SK-N-SH (cell line): ENCODE results near the gene PGS1. TPM values are rescaled to one million over a fixed set of nuclear protein-coding genes. Genes with fewer than 3 reads are reported as not detected.

Experiments used
- CTCF ChIA-PET: fragments of 300-600, 350-600 bp; formaldehyde crosslinking; extraction: SDS; loops from one replicate; lab custom pipeline; 2021; lab: Yijun Ruan, JAX
- POLR2A ChIA-PET: fragments of 350-600 bp; sonication (Branson Sonifier 250); formaldehyde crosslinking; extraction: SDS; loops from one replicate; lab custom pipeline; 2020; ENCODE audit warnings: antibody characterized with exemption, inconsistent platforms; lab: Yijun Ruan, JAX
- DNase-seq: peaks from one replicate; pipeline ENCODE4 v3.0.0; 2012
- H2AFZ ChIP-seq: fragments of 200-600 bp; sonication (generic); 2 replicates; pipeline ENCODE4 v1.8.1; 2016; ENCODE audit warnings: antibody characterized with exemption, mild to moderate bottlenecking, low read depth
- H3F3A ChIP-seq: fragments of 200-600 bp; sonication (generic); replicated peaks from 2 replicates; pipeline ENCODE3; 2016; ENCODE audit warnings: antibody characterized with exemption, mild to moderate bottlenecking; ENCODE audit not compliant: insufficient read depth
- H3K27ac ChIP-seq, 2 experiments: fragments of 200-500 bp in 1 of 2; fragments of 200-600 bp in 1 of 2; sonication (Bioruptor generic) in 1 of 2; sonication (generic), shearing (Covaris generic) in 1 of 2; 2 replicates each; pipeline versions ENCODE4 v1.5.1 to v1.6.1; 2014 to 2016; ENCODE audit warnings: low read depth in 2 of 2, inconsistent platforms in 1 of 2, low read length in 1 of 2, mild to moderate bottlenecking in 1 of 2, mixed read lengths in 1 of 2
- H3K27me3 ChIP-seq: fragments of 200-600 bp; sonication (generic), shearing (Covaris generic); 2 replicates; pipeline ENCODE4 v1.6.1; 2016; ENCODE audit warnings: mixed run types; ENCODE audit not compliant: insufficient read depth
- H3K36me3 ChIP-seq, 2 experiments: fragments of 200-500 bp in 1 of 2; fragments of 200-600 bp in 1 of 2; sonication (Bioruptor generic) in 1 of 2; sonication (generic) in 1 of 2; replicated peaks in 1 of 2; 2 replicates each; pipeline versions ENCODE3 to v1.5.1; 2014 to 2016; ENCODE audit warnings: low read length in 1 of 2, mild to moderate bottlenecking in 1 of 2; ENCODE audit not compliant: insufficient read depth in 2 of 2, control insufficient read depth in 1 of 2
- H3K4me1 ChIP-seq, 2 experiments: fragments of 200-500 bp in 1 of 2; fragments of 200-600 bp in 1 of 2; sonication (Bioruptor generic) in 1 of 2; sonication (generic), shearing (Covaris generic) in 1 of 2; 2 replicates each; pipeline versions ENCODE4 v1.5.1 to v1.6.1; 2014 to 2016; ENCODE audit warnings: low read depth in 1 of 2, low read length in 1 of 2, mixed run types in 1 of 2; ENCODE audit not compliant: insufficient read depth in 2 of 2, control insufficient read depth in 1 of 2
- H3K4me2 ChIP-seq: fragments of 200-600 bp; sonication (generic), shearing (Covaris generic); 2 replicates; pipeline ENCODE4 v1.6.1; 2017; ENCODE audit warnings: mixed run types
- H3K4me3 ChIP-seq, 2 experiments: fragments of 200-500 bp in 1 of 2; fragments of 200-600 bp in 1 of 2; sonication (Bioruptor generic) in 1 of 2; sonication (generic), shearing (Covaris generic) in 1 of 2; 2 replicates each; pipeline versions ENCODE4 v1.5.1 to v1.8.1; 2014 to 2016; ENCODE audit warnings: low read depth in 2 of 2, inconsistent platforms in 1 of 2, low read length in 1 of 2, mild to moderate bottlenecking in 1 of 2, mixed read lengths in 1 of 2, moderate library complexity in 1 of 2
- H3K79me2 ChIP-seq: fragments of 200-600 bp; sonication (generic); 2 replicates; pipeline ENCODE4 v1.8.1; 2017; ENCODE audit warnings: mild to moderate bottlenecking; ENCODE audit not compliant: insufficient read depth
- H3K9ac ChIP-seq: fragments of 200-600 bp; sonication (generic); 2 replicates; pipeline ENCODE4 v1.6.1; 2017; ENCODE audit warnings: mixed run types
- H3K9me2 ChIP-seq: fragments of 200-600 bp; sonication (generic); 2 replicates; pipeline ENCODE4 v1.6.1; 2017; ENCODE audit warnings: mixed run types
- H3K9me3 ChIP-seq: fragments of 200-600 bp; sonication (generic); 2 replicates; pipeline ENCODE4 v1.6.1; 2017; ENCODE audit warnings: mixed run types, mild to moderate bottlenecking, moderate library complexity
- H4K20me1 ChIP-seq: fragments of 200-600 bp; sonication (generic); 2 replicates; pipeline ENCODE4 v1.6.1; 2017; ENCODE audit warnings: mild to moderate bottlenecking, mixed run types; ENCODE audit not compliant: insufficient read depth
- EZH2phosphoT487 ChIP-seq: fragments of 200-600 bp; sonication (generic); IDR thresholded peaks from 2 replicates; pipeline ENCODE4 v1.6.1; 2017; ENCODE audit warnings: low read depth, mixed run types, mild to moderate bottlenecking, antibody characterized with exemption, moderate library complexity, borderline replicate concordance
- NFIC ChIP-seq: IDR thresholded peaks from 2 replicates; pipeline ENCODE4 v1.4.0; 2012; ENCODE audit warnings: borderline replicate concordance
- TCF12 ChIP-seq: IDR thresholded peaks from 2 replicates; pipeline ENCODE4 v1.4.0; 2012
- USF1 ChIP-seq: IDR thresholded peaks from 2 replicates; pipeline ENCODE4 v1.4.0; 2012; ENCODE audit warnings: low read depth, borderline replicate concordance
- YY1 ChIP-seq: IDR thresholded peaks from 2 replicates; pipeline ENCODE4 v1.4.0; 2012; ENCODE audit warnings: low read depth, mild to moderate bottlenecking
- WGBS: methylation state at CpG from one replicate; pipeline ENCODE4 v1.1.6; 2017; ENCODE audit warnings: low lambda C conversion rate; 5-methylcytosine and 5-hydroxymethylcytosine counted together
- polyA plus RNA-seq, 3 experiments: library from polyadenylated mRNA; depleted of rRNA; stranded (reverse); fragments of >200 nt; gene quantifications; 2 replicates each; pipeline ENCODE4 v1.2.3, GENCODE V29; 2012
- TF ChIP-seq, protein P1 (sequence below): fragments of 150-350 bp; IDR thresholded peaks from 2 replicates; pipeline ENCODE4 v1.6.1; 2016; ENCODE audit warnings: mild to moderate bottlenecking, low read depth, low read length
- TF ChIP-seq, protein P2 (sequence below): IDR thresholded peaks from 2 replicates; pipeline ENCODE4 v1.4.0; 2012; ENCODE audit warnings: low read depth
- TF ChIP-seq, protein P3 (sequence below): fragments of 150-350 bp; IDR thresholded peaks from 2 replicates; pipeline ENCODE4 v1.6.1; 2017; ENCODE audit warnings: antibody characterized with exemption, low read length, low read depth, borderline replicate concordance

Gene PGS1
- polyA plus RNA-seq, 1 of the 3 experiments (the other 2 are of a cell fraction): 88.4 TPM

DNA sequence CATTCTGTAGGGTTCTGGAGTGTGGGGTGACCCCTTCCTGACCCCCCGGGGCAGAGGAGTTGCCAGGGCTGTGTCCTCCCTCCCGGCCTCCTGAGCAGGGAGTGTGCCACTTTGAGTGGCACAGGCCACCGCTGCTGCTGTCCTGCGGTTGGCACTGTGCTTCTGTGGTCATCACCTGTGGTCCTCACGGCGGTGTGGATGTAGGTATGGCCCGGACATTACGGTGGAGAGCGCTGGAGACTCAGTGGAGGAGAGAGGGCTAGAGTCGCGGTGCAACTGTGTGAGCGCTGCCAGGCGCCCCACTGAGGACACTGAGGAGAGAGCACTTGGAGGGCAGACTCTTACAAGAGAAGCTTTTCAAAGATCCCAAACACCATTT, 39.1 kb downstream of the PGS1 start:
- H3K27me3 ChIP-seq: no peaks in the 10 kb centered on the region
- TF ChIP-seq, protein P1, sequence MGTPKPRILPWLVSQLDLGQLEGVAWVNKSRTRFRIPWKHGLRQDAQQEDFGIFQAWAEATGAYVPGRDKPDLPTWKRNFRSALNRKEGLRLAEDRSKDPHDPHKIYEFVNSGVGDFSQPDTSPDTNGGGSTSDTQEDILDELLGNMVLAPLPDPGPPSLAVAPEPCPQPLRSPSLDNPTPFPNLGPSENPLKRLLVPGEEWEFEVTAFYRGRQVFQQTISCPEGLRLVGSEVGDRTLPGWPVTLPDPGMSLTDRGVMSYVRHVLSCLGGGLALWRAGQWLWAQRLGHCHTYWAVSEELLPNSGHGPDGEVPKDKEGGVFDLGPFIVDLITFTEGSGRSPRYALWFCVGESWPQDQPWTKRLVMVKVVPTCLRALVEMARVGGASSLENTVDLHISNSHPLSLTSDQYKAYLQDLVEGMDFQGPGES: no peak
- no peak for TF ChIP-seq USF1
- no peak for TF ChIP-seq EZH2phosphoT487
- no peak for TF ChIP-seq YY1
- TF ChIP-seq, protein P2, sequence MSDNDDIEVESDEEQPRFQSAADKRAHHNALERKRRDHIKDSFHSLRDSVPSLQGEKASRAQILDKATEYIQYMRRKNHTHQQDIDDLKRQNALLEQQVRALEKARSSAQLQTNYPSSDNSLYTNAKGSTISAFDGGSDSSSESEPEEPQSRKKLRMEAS: no peak
- TF ChIP-seq TCF12: no peak
- TF ChIP-seq, protein P3, sequence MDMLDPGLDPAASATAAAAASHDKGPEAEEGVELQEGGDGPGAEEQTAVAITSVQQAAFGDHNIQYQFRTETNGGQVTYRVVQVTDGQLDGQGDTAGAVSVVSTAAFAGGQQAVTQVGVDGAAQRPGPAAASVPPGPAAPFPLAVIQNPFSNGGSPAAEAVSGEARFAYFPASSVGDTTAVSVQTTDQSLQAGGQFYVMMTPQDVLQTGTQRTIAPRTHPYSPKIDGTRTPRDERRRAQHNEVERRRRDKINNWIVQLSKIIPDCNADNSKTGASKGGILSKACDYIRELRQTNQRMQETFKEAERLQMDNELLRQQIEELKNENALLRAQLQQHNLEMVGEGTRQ: no peak
- H3K27ac ChIP-seq: no peak overlapping the region
- H4K20me1 ChIP-seq: peaks cover 34% of the 10 kb centered on the region
- WGBS: 98% methylated on average over 11 of the region's 13 CpGs
- H2AFZ ChIP-seq: no peak overlapping the region
- no peak overlapping the region for H3K9ac ChIP-seq
- H3K4me1 ChIP-seq: peaks cover 0 to under 1% of the 10 kb centered on the region in 2 experiments; a peak in 1 of 4 replicates
- H3F3A ChIP-seq: peaks cover 3% of the 10 kb centered on the region
- CTCF ChIA-PET: interaction anchor here (1.2 to 12.2 kb wide), 7 partner anchors 9 to 241 kb away, joined by 3 to 327 read pairs (median 5); partner anchors contain the start of gene SOCS3
- H3K4me3 ChIP-seq: no peak overlapping the region
- no peaks in the 10 kb centered on the region for H3K9me3 ChIP-seq
- POLR2A ChIA-PET: interaction anchor here (1.5 kb wide), 1 partner anchor 15 kb away, joined by 3 read pairs; no protein-coding TSS in a partner anchor
- H3K9me2 ChIP-seq: no peaks in the 10 kb centered on the region
- peaks cover 26% of the 10 kb centered on the region; the same call in 1 of the 2 replicates for H3K79me2 ChIP-seq
- peaks cover 10 to 68% of the 10 kb centered on the region in 2 experiments for H3K36me3 ChIP-seq
- no peak overlapping the region for H3K4me2 ChIP-seq
- DNase-seq: no peak

- Histone ChIP-seq H3K9me3 (no peaks in the 10 kb centered on the region), H3K9ac (no peak overlapping the region), H3K27ac (no peak overlapping the region), H3K36me3 (peaks cover 19 to 64% of the 10 kb centered on the region in 2 experiments), H4K20me1 (peaks cover 25% of the 10 kb centered on the region), H3K9me2 (no peaks in the 10 kb centered on the region), H3K79me2 (peaks cover 21% of the 10 kb centered on the region; the same call in 1 of the 2 replicates), H3K4me2 (no peak overlapping the region), H3K4me3 (no peak overlapping the region), H3K27me3 (no peaks in the 10 kb centered on the region), H3F3A (peaks cover 3% of the 10 kb centered on the region), H2AFZ (no peak overlapping the region), H3K4me1 (no peaks in the 10 kb centered on the region; a peak in 1 of 4 replicates)
- peak; percentile 64 for DNase-seq
- POLR2A ChIA-PET: no interaction called here
- WGBS: 81% methylated on average over 12 of the region's 12 CpGs
- TF ChIP-seq, protein P1: no peak
- TF ChIP-seq NFIC: peak; percentile 69
- CTCF ChIA-PET: interaction anchor here (1.0 to 12.2 kb wide), 7 partner anchors 8 to 167 kb away, joined by 3 to 327 read pairs (median 5); partner anchors contain the start of gene SOCS3
Measured at GRCh38 chr17:78418326-78419026, 40.0 kb downstream of the PGS1 start.
